ENCODE measurements around the gene SLC25A34. TPM values are rescaled to one million over a fixed set of nuclear protein-coding genes. Genes with fewer than 3 reads are reported as not detected.

Gene SLC25A34
- total and polyA plus RNA-seq, 2 of the 13 experiments (the other 11 are each of a cell fraction or from before 2014, with no cell fraction given), result 0.13 to 0.18 TPM

DNA sequence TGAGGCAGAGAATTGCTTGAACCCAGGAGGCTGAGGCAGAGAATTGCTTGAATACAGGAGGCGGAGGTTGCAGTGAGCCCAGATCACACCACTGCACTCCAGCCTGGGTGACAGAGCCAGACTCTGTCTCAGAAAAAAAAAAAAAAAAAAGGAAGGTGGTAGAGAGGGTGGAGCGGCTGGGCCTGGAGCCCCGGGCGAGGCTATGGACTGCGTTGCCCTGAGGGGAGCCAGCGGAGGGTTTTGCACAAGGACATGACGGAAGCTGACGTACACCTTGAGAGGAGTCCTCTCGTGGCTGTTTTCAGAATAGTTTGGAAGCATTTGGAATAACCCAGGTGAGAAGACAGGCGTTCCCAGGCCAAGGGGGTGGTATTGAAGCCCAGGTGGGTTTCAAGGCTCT lies 15.7 kb downstream of the SLC25A34 start (continued):
- TF ChIP-seq, protein P1, sequence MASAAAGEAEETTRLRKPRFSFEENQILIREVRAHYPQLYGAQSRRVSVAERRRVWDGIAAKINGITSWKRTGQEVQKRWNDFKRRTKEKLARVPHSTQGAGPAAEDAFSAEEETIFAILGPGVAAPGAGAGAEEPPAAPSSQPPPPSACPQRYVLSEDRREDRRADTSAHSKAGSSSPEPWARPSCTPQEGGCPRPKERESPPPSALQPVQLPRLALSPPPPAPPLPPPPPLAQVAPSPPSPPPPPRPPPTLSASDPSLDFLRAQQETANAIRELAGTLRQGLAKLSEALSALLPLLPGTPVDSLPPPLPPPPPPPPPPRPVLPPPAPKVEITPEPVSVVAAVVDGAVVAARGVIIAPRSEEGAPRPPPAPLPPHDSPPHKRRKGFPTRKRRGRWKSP (CRISPR knock-in tag; IDR thresholded peaks at IDR 0.05), result no peak

DNA sequence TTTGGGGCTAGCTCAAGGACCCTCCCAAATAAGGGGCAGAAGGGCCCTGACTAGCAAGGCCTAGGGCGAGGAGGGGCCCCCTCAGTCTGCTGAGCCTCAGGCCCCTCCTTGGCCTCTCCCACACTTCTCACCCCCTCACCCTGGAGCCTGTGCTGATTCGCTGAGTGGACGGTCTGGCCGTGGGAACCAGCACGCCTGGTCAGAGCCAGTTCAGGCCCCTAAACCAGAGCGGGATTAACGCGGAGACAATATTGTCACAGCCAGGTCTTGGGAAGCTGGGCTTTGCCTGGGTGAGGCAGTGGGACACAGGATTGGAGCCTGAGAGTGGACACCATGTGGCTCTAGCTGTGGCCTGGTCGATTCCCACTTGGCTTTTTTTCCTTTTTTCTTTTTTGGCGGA lies 17.7 kb downstream of the SLC25A34 start:
- no peaks in the 10 kb centered on the region for H3K36me3 ChIP-seq (replicated peaks in 1 of 2; ENCODE audit: control insufficient read depth in 1 of 2, insufficient read depth in 2 of 2, low read length in 2 of 2)
- no peaks in the 10 kb centered on the region for H3K79me2 ChIP-seq (ENCODE audit: insufficient read depth, low read length)
- no TSS peak for BruUV-seq (replicated peaks)
- DNase-seq (ENCODE audit: low spot score), result no peak
- no peaks in the 10 kb centered on the region for H3K9me3 ChIP-seq (ENCODE audit: low read length)
- no peak overlapping the region for H3K4me3 ChIP-seq (replicated peaks in 1 of 3; ENCODE audit: insufficient read depth in 1 of 3, low read depth in 2 of 3, low read length in 3 of 3)
- H3K4me2 ChIP-seq (ENCODE audit: low read depth, low read length), result no peak overlapping the region
- 61% methylated on average over 4 of the region's 10 CpGs for WGBS (ENCODE audit: low lambda C conversion rate)
- no peak overlapping the region for H3K9ac ChIP-seq (ENCODE audit: insufficient read depth, low read depth, low read length)
- FAIRE-seq, result no peak
- ChIA-PET POLR2A (no interaction called here), CTCF (ENCODE audit: low intra/inter-chr PET ratio, low total read pairs) (no interaction called here)
- H3K27ac ChIP-seq (ENCODE audit: extremely low read length, insufficient read depth, low read length), result no peak overlapping the region
- in situ Hi-C loops (cut with HindIII; ENCODE audit: extremely low pct_ligation_motif_present, low pct_unique_long_range_greater_than_20kb) (no loop called here), intact Hi-C loops (cut with micrococcal nuclease; ENCODE audit: unreplicated experiment) (no loop called here)
- H4K20me1 ChIP-seq (ENCODE audit: insufficient read depth, low read length), result no peaks in the 10 kb centered on the region
- H3K27me3 ChIP-seq (ENCODE audit: control insufficient read depth in 1 of 2, insufficient read depth in 2 of 2, low read length in 2 of 2), result peaks cover 1 to 37% of the 10 kb centered on the region in 2 experiments
- H2AFZ ChIP-seq (ENCODE audit: low read length), result no peak overlapping the region
- ATAC-seq, result no peak
- TF ChIP-seq ZNF460 (CRISPR knock-in tag; IDR thresholded peaks at IDR 0.05; ENCODE audit: borderline replicate concordance) (no peak), ZFP62 (CRISPR knock-in tag; IDR thresholded peaks at IDR 0.05) (no peak), CENPBD1 (CRISPR knock-in tag; IDR thresholded peaks at IDR 0.05; ENCODE audit: borderline replicate concordance, low read depth) (no peak), TEAD2 (CRISPR knock-in tag; IDR thresholded peaks at IDR 0.05) (no peak), SP140L (CRISPR knock-in tag; IDR thresholded peaks at IDR 0.05; ENCODE audit: borderline replicate concordance) (no peak), TFDP1 (CRISPR knock-in tag; IDR thresholded peaks at IDR 0.05; ENCODE audit: borderline replicate concordance) (no peak), POLR2G (IDR thresholded peaks at IDR 0.05; ENCODE audit: low read depth, low read length) (no peak), ZNF746 (CRISPR knock-in tag; IDR thresholded peaks at IDR 0.05) (no peak), ZNF816 (CRISPR knock-in tag; IDR thresholded peaks at IDR 0.05; ENCODE audit: borderline replicate concordance) (no peak)
- TF ChIP-seq, protein P2, sequence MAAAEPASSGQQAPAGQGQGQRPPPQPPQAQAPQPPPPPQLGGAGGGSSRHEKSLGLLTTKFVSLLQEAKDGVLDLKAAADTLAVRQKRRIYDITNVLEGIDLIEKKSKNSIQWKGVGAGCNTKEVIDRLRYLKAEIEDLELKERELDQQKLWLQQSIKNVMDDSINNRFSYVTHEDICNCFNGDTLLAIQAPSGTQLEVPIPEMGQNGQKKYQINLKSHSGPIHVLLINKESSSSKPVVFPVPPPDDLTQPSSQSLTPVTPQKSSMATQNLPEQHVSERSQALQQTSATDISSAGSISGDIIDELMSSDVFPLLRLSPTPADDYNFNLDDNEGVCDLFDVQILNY (CRISPR knock-in tag; conservative IDR thresholded peaks at IDR 0.05), result no peak
- TF ChIP-seq, protein P3, sequence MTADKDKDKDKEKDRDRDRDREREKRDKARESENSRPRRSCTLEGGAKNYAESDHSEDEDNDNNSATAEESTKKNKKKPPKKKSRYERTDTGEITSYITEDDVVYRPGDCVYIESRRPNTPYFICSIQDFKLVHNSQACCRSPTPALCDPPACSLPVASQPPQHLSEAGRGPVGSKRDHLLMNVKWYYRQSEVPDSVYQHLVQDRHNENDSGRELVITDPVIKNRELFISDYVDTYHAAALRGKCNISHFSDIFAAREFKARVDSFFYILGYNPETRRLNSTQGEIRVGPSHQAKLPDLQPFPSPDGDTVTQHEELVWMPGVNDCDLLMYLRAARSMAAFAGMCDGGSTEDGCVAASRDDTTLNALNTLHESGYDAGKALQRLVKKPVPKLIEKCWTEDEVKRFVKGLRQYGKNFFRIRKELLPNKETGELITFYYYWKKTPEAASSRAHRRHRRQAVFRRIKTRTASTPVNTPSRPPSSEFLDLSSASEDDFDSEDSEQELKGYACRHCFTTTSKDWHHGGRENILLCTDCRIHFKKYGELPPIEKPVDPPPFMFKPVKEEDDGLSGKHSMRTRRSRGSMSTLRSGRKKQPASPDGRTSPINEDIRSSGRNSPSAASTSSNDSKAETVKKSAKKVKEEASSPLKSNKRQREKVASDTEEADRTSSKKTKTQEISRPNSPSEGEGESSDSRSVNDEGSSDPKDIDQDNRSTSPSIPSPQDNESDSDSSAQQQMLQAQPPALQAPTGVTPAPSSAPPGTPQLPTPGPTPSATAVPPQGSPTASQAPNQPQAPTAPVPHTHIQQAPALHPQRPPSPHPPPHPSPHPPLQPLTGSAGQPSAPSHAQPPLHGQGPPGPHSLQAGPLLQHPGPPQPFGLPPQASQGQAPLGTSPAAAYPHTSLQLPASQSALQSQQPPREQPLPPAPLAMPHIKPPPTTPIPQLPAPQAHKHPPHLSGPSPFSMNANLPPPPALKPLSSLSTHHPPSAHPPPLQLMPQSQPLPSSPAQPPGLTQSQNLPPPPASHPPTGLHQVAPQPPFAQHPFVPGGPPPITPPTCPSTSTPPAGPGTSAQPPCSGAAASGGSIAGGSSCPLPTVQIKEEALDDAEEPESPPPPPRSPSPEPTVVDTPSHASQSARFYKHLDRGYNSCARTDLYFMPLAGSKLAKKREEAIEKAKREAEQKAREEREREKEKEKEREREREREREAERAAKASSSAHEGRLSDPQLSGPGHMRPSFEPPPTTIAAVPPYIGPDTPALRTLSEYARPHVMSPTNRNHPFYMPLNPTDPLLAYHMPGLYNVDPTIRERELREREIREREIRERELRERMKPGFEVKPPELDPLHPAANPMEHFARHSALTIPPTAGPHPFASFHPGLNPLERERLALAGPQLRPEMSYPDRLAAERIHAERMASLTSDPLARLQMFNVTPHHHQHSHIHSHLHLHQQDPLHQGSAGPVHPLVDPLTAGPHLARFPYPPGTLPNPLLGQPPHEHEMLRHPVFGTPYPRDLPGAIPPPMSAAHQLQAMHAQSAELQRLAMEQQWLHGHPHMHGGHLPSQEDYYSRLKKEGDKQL (CRISPR knock-in tag; IDR thresholded peaks at IDR 0.05; ENCODE audit: low read depth), result no peak
- peaks cover 66% of the 10 kb centered on the region for H3K4me1 ChIP-seq (ENCODE audit: insufficient read depth, low read length)
